ENCODE data around the gene CLMP. TPM values are rescaled to one million over a fixed set of nuclear protein-coding genes. Genes with fewer than 3 reads are reported as not detected.
"Not testable (repeated sequence)": the region's sequence is repeated elsewhere in the genome, so short reads cannot be mapped to it uniquely, and the experiment has no call there.

Gene CLMP
- total RNA-seq, 1 experiment from 2014 or later = 17.3 TPM

GRCh38 chr11:123206791-123207434 is 11.9 kb upstream of the CLMP start:
- H3K9me3 ChIP-seq (replicated peaks) = no peaks in the 10 kb centered on the region
- H3K27me3 ChIP-seq = no peaks in the 10 kb centered on the region
- no peaks in the 10 kb centered on the region for H3K36me3 ChIP-seq
- peaks cover 26% of the 10 kb centered on the region for H3K4me1 ChIP-seq
- H3K27ac ChIP-seq = no peak overlapping the region
- H3K4me3 ChIP-seq = no peak overlapping the region
- no peak for DNase-seq

- not testable (repeated sequence) for H3K9me3 ChIP-seq (replicated peaks); H3K4me3 ChIP-seq; H3K36me3 ChIP-seq; H3K27ac ChIP-seq; DNase-seq; H3K27me3 ChIP-seq
- H3K4me1 ChIP-seq = peaks cover 29% of the 10 kb centered on the region
Observed at GRCh38 chr11:123206055-123206454, 11.0 kb upstream of the CLMP start.

GRCh38 chr11:123203934-123204333 is 8.9 kb upstream of the CLMP start:
- no peaks in the 10 kb centered on the region for H3K36me3 ChIP-seq
- no peaks in the 10 kb centered on the region for H3K9me3 ChIP-seq (replicated peaks)
- H3K27me3 ChIP-seq = no peaks in the 10 kb centered on the region
- peaks cover 29% of the 10 kb centered on the region for H3K4me1 ChIP-seq
- DNase-seq = peak in 1 of 2 experiments; percentile 35
- no peak overlapping the region for H3K4me3 ChIP-seq
- peak overlapping the region; percentile 98; the same call in 1 of the 2 replicates for H3K27ac ChIP-seq

GRCh38 chr11:123203471-123203870 is 8.4 kb upstream of the CLMP start:
- no peaks in the 10 kb centered on the region for H3K9me3 ChIP-seq (replicated peaks)

GRCh38 chr11:123202155-123203151 is 7.4 kb upstream of the CLMP start:
- Histone ChIP-seq H3K27ac (peak overlapping the region; percentile 98), H3K9me3 (replicated peaks) (no peaks in the 10 kb centered on the region), H3K27me3 (no peaks in the 10 kb centered on the region), H3K36me3 (no peaks in the 10 kb centered on the region), H3K4me1 (peaks cover 29% of the 10 kb centered on the region), H3K4me3 (peak overlapping the region; percentile 18)
- DNase-seq = peak; percentile 81 to 87

More at GRCh38 chr11:123203471-123203870, 8.4 kb upstream of the CLMP start:
- H3K36me3 ChIP-seq = no peaks in the 10 kb centered on the region
- DNase-seq = peak in 1 of 2 experiments; percentile 12
- H3K4me1 ChIP-seq = peaks cover 29% of the 10 kb centered on the region
- peak overlapping the region; percentile 98 for H3K27ac ChIP-seq
- no peaks in the 10 kb centered on the region for H3K27me3 ChIP-seq
- H3K4me3 ChIP-seq = no peak overlapping the region

GRCh38 chr11:123200264-123200663 is 5.2 kb upstream of the CLMP start:
- Histone ChIP-seq H3K4me3 (no peak overlapping the region), H3K36me3 (no peaks in the 10 kb centered on the region), H3K27ac (no peak overlapping the region), H3K9me3 (replicated peaks) (no peaks in the 10 kb centered on the region), H3K27me3 (no peaks in the 10 kb centered on the region), H3K4me1 (peaks cover 28% of the 10 kb centered on the region)
- no peak for DNase-seq

GRCh38 chr11:123197711-123198110 is 2.7 kb upstream of the CLMP start:
- Histone ChIP-seq H3K9me3 (replicated peaks) (no peaks in the 10 kb centered on the region), H3K4me3 (no peak overlapping the region), H3K4me1 (peaks cover 13% of the 10 kb centered on the region), H3K27me3 (no peaks in the 10 kb centered on the region), H3K36me3 (no peaks in the 10 kb centered on the region), H3K27ac (no peak overlapping the region)
- no peak for DNase-seq

- Histone ChIP-seq H3K4me3 (no peak overlapping the region), H3K4me1 (0 out of 2 replicates have a peak, but pooled peaks cover 4% of the 10 kb centered on the region), H3K27ac (no peak overlapping the region), H3K27me3 (no peaks in the 10 kb centered on the region), H3K9me3 (replicated peaks) (no peaks in the 10 kb centered on the region), H3K36me3 (no peaks in the 10 kb centered on the region)
- DNase-seq = no peak
Observed at GRCh38 chr11:123196060-123196714, 1.1 kb upstream of the CLMP start.

GRCh38 chr11:123194337-123195187 is 486 bp downstream of the CLMP start:
- DNase-seq = peak; percentile 54 to 58
- H3K9me3 ChIP-seq (replicated peaks) = no peaks in the 10 kb centered on the region
- H3K4me1 ChIP-seq = 0 out of 2 replicates have a peak, but pooled peaks cover 4% of the 10 kb centered on the region
- H3K4me3 ChIP-seq = peak overlapping the region; percentile 67
- peak overlapping the region; percentile 58 for H3K27ac ChIP-seq
- no peaks in the 10 kb centered on the region for H3K27me3 ChIP-seq
- no peaks in the 10 kb centered on the region for H3K36me3 ChIP-seq

GRCh38 chr11:123193742-123194141 is 1.3 kb downstream of the CLMP start:
- no peak for DNase-seq
- H3K4me3 ChIP-seq = peak overlapping the region; percentile 67
- H3K36me3 ChIP-seq = no peaks in the 10 kb centered on the region
- H3K4me1 ChIP-seq = peaks cover 9% of the 10 kb centered on the region
- H3K27ac ChIP-seq = no peak overlapping the region; the same call in 1 of the 2 replicates
- no peaks in the 10 kb centered on the region for H3K9me3 ChIP-seq (replicated peaks)
- H3K27me3 ChIP-seq = no peaks in the 10 kb centered on the region

- Histone ChIP-seq H3K27me3 (no peaks in the 10 kb centered on the region), H3K36me3 (no peaks in the 10 kb centered on the region), H3K4me1 (peaks cover 9% of the 10 kb centered on the region), H3K9me3 (replicated peaks) (no peaks in the 10 kb centered on the region), H3K27ac (no peak overlapping the region), H3K4me3 (no peak overlapping the region)
- DNase-seq = no peak
Observed at GRCh38 chr11:123191939-123192338, 3.1 kb downstream of the CLMP start.

GRCh38 chr11:123190518-123190917 is 4.5 kb downstream of the CLMP start:
- Histone ChIP-seq H3K9me3 (replicated peaks) (no peaks in the 10 kb centered on the region), H3K36me3 (no peaks in the 10 kb centered on the region; the same call in 1 of the 2 replicates), H3K27me3 (no peaks in the 10 kb centered on the region), H3K27ac (no peak overlapping the region), H3K4me3 (no peak overlapping the region), H3K4me1 (peaks cover 5% of the 10 kb centered on the region)
- DNase-seq = no peak

- Histone ChIP-seq H3K27ac (peak overlapping the region; percentile 61), H3K27me3 (no peaks in the 10 kb centered on the region), H3K4me1 (peaks cover 5% of the 10 kb centered on the region), H3K36me3 (no peaks in the 10 kb centered on the region; the same call in 1 of the 2 replicates), H3K4me3 (peak overlapping the region; percentile 25), H3K9me3 (replicated peaks) (no peaks in the 10 kb centered on the region)
- peak; percentile 48 to 71 for DNase-seq
Observed at GRCh38 chr11:123188508-123189165, 6.4 kb downstream of the CLMP start.

Data from SJCRH30 (cell line).